Gastroesophageal sphincter (tissue), 3 donors: Measurements from ENCODE around the gene KCTD1.

ENCODE experiments used
- CTCF ChIP-seq, 4 experiments: fragments of 200-600 bp in 2 of 4; fragments of 450-650 bp in 2 of 4; sonication (generic) in 1 of 4; IDR thresholded peaks; one replicate each; pipeline ENCODE4 v1.5.1; 2017 to 2019; ENCODE audit warnings: antibody characterized with exemption in 4 of 4, mild to moderate bottlenecking in 2 of 4, moderate library complexity in 2 of 4
- EP300 ChIP-seq: sonication (generic); formaldehyde crosslinking; IDR thresholded peaks from one replicate; pipeline ENCODE4 v1.6.1; 2017; ENCODE audit warnings: antibody characterized with exemption, mild to moderate bottlenecking
- POLR2A ChIP-seq, 2 donors: fragments of 450-650 bp; IDR thresholded peaks; one replicate each; pipeline ENCODE4 v1.6.1; 2017; ENCODE audit warnings: antibody characterized with exemption in 2 of 2, mild to moderate bottlenecking in 2 of 2, moderate library complexity in 1 of 2

GRCh38 chr18:26521617-26522016 is 26.7 kb downstream of the KCTD1 start:
- TF ChIP-seq POLR2A (IDR thresholded peaks at IDR 0.05) (no peak), CTCF (IDR thresholded peaks at IDR 0.05) (no peak), EP300 (no peak)
